Activated naive CD4-positive, alpha-beta T cell treated with Interleukin-2 at 50 U/mL for 16 hours (primary cell): ENCODE data around the gene TUBGCP2.

ENCODE experiments used
- DNase-seq: peaks from one replicate; pipeline ENCODE4 v3.0.0-alpha.2; 2020

The TUBGCP2 gene

DNA sequence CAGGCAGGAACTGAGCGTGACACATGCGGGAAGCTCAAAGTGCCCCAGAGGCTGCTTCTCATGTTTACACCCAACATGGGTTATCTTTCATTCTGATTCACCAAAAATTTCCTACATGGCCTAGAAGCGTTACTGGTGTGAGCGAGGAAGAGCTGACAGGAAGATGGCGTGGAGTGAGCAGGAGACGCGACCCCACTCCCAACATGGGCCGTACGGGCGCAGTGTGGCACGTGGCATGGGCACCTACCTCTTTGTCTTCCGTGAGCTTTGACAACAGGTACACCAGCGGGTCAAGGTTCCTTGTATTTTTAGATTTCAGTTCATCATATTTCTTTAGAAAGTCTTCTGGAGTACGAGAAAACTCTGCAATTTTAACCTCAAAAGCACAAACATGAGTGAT is 8.9 kb downstream of the TUBGCP2 start:
- DNase-seq = no peak

DNA sequence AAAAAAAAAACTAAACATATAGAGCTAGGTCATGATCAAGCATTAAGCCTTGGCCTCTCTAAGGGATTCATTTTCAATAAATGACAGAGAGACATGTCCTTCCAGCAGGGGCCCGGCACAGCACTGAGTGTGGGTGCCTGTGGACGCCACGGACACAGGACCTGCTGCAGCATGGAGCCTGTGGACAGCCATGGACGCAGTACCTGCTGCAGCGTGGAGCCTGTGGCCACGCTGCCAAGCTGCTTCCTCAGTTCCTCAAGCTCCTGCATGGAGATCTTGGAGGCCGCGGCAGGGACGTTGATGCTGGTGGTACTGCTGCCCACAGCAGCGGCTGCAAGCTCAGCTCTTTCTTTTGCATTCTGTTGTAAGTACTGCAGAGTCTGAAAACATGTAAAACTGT is 9.4 kb downstream of the TUBGCP2 start:
- no peak for DNase-seq

DNA sequence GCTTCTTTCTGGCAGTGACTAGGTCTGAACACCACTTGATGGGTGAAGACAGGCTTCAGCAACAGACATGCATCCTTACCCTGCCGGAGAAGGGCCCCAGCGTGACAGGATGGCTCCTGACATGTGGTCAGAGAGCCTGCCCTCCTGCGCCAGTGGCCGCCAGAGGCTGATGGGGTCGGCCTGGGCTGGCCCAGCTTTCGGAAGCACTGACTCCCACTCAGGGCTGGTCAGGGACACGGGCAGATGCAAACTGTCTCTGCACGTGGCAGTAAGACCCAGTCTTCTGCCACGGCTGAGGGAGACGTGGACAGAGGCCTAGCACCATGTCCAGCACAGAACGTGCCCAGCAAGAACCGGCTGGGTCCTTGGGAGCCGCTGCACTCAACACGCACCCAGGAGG is 10.2 kb downstream of the TUBGCP2 start:
- no peak for DNase-seq

DNA sequence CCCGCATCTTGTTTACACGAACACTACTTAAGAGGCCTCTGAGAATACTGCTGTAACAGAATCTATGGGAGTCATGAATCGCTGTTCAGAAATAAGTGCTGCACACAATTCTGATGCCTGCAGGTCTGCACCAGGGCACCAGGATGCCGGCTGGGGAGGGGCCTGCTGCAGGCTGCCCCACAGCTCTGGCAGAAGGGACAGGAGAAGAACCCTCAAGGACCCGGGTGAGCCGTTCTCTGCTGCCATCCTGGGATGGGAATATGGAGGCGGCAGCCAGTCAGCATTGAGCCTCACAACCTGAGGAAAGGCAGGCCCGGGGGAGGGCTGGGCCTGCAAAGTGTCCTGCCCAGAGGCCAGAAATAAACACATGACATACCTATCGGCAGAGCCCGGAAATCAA is 11.2 kb downstream of the TUBGCP2 start:
- DNase-seq = no peak

DNA sequence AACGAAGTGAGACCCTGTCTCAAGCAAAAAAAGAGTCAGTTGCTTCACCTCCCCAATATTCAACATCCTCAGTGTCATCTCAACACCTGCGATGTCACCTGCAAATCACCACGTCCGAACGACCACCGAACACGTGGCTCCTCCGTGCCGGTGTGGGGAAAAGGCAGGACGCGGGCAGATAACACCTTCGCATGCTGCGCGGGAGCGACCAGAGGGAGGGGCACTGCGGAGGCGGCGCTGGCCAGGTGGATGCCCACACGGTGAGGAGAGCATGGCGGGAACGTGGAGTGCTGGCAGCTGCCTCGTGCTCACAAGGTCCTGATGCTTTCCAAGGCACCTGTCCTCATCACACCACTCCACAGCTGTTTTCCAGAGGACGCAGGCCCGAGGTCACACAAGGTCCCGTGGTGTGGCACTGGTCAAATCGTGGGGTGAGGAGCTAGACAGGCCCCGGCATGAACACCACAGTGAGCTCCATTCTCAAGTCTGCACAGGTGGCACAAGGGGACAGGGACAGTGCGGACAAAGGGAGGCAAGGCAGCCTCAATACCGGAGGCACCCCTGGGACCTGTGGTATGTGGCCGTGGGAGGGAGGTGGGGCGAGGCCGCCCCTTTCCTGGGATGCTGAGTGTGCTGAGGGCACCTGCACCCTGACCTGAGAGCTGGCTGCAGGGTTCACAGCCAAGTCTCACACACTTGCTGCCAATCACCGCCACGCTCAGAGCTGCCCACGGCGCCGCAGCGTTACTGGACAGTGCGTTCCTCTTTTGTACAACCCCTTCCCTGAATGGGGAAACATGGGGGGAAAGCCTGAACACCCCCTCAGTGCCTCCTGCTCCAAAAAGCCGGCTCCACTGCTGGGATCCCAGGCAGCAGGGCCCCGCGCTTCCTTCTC is 13.0 kb downstream of the TUBGCP2 start:
- no peak for DNase-seq

DNA sequence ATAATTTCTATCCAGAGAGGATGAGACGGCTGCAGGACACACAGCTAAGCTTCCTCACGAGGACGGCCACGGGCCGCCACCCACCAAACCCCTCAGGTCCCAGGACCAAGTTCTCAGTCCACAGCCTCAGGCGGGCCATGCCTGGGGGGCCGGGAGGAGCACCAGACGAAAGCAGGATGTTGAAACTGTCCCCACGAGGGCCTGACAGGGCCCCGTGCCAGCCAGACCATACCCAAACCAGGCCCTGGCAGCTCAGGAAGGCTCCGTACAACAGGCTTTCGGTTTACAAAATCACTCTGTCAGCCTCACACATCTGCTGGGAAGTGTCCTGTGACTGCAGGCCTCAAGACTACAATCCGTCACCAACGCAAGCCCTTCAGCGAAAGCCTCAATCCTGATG is 14.5 kb downstream of the TUBGCP2 start:
- DNase-seq = no peak

DNA sequence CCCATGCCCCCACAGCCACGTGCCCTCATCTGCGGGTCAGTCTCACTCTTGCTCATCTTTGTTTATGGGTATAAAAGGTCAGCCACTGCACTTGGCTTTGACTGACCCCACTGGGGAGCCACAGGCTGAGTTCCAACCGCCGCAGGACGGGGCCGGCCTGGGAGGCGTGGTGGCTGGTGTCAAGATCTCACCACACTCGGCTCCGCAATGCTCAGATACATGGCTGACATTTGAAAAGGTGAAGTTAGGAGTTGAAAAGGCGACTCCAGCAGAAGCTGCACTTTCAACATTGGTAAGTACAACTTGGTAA is 14.9 kb downstream of the TUBGCP2 start:
- DNase-seq = no peak

DNA sequence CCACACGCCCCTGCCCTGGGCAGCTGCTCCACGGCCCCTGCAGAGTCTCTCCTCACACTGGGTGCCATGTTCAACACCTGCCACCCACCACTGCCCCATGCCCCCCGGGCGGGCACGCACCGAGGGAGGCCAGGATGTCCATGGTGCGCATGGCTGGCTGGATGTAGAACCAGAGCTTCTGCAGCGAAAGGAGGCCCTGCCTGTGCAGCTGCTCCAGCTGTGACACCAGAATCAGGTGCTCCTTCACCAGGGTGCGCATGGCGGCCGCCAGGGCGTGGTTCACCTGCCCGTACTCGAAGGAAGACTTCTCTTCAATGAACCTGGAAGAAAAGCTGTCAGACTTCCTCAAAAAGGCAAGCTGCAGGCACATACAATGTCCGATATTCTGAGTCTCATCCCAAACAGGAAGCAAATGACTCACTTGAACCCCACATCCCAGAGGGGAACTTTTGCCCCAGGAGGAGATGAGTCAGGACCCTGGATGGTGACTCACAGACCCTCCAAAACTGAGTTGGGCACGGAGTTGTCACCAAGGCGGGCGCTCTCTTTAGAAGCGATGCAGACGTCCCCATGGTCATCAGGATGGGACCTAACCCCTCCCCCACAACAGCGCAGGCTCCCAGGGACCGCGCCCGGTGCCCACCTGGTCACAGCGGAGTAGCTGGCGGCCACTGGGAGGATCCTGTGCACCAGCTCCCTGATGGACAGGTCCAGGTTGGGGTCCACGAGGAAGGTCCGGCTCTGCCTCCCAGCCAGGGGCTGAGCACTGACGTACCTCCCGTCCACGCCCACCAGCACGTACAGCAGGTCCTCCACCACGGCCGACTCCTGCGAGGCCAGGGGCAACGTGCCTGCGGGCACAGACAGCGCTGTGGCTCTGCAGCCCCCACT is 15.5 kb downstream of the TUBGCP2 start:
- no peak for DNase-seq

DNA sequence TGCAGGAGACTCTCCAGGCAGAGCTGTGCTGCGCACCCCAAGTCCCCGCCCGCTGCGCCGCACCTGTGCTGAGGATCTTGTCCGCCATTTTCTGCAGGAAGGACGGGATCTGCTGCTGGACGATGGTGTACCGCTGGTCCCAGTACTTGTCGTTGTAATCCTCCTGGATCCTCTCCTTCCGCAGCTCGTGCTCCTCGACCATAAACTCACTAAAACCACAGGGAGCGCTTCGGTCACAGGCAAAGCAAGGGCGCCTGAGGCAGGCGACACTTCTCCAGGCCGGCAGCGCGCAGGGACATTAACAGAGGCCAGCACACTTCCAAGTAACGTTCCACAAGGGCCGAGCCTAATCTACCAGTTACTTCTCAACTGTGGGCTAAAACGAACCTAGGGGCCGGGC is 18.9 kb downstream of the TUBGCP2 start:
- no peak for DNase-seq

DNA sequence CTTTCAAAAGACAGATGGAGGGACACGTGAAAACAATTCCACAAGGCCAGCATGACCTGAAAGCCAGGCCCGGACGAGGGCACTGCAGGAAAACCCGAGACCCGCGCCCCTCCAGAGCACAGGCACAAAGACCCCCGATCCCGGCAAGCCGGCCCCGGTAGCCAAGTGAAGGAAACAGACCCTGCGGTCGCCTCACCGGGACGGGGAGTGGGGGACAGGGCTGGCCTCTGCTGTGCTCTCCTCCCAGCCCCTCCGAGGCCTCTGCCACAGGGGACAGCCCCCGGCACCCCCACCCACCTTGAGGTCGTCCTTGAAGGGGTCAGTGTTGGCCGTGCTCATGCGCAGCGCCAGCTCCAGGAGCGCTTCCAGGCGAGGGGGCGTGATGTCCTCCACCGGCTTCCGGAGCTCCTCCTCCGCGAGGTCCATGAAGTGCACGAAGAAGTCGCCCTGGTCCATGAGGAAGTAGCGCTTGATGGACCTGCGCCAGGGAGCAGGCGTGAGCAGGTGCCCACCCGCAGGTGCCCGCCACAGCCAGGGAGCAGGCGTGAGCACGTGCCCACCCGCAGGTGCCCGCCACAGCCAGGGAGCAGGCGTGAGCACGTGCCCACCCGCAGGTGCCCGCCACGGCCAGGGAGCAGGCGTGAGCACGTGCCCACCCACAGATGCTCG is 20.7 kb downstream of the TUBGCP2 start:
- DNase-seq = no peak

DNA sequence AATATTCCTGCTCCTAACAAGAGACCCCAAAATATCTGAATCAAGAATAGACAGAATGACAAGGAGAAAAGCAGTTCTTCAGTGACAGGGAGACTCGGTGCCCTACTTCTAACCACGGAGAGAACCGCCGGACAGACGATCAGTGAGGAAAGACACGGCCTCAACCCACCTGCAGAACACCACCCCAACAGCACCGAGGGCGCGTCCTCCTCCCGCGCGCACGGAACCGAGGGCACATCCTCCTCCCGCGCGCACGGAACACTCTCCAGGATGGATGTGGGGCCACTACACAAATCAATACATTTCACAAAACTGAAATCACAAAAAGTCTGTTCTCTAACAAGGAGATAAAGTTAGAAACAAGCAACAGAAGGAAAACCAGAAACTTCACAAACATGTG is 22.3 kb downstream of the TUBGCP2 start:
- DNase-seq = no peak

DNA sequence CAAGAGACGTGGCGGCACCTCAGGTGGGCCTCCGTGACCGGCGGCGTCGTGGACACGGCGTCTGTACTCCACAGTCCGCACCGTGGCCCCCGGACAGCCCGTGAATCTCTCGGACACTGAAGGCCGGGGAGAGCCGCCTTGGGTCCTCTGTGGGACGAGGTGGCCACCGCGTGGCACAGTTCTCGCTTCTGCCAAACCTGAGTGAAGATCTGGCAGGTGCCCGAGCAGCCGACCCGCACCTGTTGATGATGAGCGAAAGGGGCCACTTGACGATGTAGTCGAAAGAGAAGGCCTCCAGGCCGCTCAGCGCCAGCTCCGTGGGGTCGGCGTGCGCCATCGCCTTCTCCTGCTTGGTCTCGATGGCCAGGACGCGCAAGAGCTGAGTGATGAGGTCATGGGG is 23.5 kb downstream of the TUBGCP2 start:
- DNase-seq = no peak

DNA sequence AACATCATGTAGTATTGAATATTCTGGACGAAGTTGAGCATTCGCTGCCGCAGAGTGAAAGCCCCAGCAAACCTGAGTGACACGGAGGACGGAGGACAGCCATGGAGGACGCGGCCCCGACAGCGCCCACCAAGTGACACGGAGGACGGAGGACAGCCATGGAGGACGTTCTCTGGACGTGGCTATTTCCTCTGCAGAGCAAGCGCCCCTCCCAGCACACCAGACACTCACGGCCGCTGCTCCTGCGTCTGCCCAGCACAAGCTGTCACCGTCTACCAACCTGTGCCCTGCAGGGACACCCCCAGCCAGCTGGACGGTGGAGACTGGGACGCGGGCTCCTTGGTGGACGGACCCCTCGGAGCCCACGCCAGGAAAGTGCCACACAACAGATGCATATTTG is 24.7 kb downstream of the TUBGCP2 start:
- DNase-seq = no peak

DNA sequence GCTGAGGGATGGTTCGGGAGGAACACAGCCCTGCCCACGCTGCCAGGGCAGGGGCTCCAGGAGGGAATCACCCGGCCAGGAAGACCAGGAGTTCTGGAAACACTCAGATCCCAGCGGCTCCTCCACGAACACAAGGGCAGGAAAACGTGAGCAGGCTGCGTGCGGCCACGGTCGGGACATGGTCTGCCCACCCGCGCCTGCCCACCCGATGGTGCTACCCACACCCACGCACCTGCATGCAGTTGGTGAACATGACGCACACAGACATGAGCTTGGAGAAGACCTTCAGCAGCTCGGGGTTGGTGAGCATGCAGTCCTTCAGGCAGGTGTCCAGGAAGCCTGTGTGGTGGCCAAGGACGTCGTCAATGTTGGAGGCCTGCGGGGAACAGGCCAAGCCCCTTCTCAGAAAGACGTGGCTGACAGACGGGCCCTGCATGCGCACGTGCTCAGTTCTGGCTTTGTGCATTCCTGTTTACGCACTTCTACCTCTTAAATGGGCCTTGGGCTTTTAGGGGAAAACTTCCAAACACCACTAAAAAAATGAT is 25.8 kb downstream of the TUBGCP2 start:
- DNase-seq = no peak

DNA sequence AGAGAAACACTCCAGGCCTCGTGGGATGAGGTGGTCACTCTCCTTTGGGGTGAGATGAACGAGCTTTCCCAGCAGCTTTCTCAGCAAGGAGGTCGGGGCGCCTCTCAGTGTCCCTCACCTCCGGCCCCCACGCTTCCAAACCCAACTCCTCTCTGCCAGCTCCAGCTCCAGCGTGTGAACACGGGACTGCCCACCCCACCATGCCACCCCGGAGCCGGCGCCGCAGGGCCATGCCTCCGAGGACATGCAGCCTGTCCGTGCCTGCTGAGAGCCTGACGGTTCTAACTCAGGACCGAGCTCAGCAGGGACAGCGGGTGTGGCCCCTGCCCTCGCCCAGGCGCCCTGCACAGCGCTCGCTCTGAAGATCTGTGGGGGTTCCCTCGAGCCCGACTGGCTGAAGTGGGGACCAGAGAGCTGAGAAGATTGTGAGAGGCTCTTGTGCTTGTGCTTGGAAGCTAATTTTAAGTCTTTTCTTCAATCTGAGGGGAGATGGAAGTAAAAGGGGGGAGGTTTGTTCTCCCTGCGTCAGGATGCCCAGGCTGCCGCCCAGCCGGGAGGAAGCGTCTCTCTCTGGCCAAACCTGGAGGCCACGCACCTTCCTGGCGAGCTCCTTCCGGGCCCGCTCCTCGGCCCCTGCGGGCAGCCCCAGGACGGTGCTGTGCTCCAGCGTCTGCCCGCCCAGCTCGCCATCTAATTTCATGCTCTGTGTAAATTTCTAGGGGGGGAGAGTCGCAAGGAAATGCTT is 26.9 kb downstream of the TUBGCP2 start:
- DNase-seq = no peak

DNA sequence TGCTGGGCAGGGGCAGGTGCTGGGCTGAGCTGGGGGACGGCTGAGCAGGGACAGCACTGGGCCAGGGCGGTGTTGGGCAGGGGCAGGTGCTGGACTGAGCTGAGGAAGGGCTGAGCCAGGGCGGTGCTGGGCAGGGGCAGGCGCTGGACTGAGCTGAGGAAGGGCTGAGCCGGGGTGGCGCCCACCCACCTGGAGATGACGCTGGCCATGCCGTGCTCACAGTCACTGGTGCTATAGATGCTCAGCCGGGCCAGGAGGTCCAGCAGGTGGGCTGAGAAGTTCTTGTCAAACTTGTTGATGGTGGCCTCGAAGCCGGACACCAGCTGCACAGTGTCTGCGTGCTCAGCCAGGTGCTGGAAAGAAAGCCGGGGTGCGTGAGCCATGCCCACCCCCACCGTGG is 27.6 kb downstream of the TUBGCP2 start:
- no peak for DNase-seq

DNA sequence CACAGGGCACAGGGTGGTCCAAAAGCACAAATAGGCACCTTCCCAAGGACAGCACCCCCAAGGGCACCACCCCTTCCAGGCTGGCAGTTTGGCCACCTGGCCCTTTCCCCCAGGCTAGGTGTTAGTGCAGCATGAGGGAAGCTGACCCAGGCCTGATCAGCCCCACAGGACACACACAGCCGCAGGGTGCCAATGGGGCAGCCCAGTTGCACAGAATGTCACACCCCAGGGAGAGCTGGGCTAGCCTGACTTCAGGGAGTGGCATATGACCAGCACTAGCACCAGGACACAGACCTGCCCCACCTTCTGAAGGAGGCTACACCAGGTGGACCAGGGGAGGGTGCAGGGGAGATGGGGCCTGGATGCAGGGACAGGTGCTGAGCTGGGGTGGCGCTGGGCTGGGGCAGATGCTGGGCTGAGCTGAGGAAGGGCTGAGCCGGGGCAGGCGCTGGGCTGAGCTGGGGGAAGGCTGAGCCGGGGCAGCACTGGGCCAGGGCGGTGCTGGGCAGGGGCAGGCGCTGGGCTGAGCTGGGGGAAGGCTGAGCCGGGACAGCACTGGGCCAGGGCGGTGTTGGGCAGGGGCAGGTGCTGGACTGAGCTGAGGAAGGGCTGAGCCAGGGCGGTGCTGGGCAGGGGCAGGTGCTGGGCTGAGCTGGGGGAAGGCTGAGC is 28.1 kb downstream of the TUBGCP2 start:
- DNase-seq = no peak

DNA sequence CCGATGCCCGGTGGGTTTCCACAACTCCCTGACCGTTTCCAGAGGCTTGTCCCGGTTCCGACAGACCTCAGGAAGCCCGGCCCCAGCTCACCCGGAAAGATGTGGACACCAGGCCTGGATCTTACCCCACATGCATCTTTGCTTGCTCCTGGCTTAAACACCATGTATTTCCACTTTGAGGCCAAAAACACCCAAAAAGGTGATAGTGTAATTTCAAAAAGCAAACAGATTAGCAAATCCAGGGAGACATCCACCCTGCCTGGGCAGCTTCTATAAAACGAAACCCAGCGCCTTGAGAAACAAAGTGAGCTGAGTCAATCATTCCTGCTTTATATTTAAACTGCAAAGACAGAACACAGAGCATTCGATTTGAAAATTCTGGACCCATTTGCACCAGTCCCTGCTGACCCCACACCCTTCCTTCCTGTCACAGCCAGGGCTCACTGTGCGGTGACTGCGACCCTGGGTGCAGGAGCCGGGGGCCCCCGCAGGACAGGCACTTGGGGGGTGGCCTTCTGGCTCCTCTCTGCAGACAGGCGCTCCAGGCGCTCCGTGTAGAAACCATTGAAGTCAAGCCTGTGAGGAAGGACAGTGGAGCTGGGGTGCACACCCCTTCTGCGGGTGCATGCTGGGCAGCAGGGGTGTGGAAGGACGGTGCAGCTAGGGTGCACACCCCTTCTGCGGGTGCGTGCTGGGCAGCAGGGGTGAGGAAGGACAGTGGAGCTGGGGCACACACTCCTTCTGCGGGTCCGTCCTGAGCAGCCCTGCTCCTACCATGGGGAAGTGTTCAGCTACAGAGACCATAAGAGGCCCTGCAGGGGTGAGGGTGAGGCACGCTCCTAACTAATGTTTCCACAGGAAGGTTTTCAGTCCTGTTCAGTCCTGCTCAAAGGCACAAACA is 29.1 kb downstream of the TUBGCP2 start:
- no peak for DNase-seq

DNA sequence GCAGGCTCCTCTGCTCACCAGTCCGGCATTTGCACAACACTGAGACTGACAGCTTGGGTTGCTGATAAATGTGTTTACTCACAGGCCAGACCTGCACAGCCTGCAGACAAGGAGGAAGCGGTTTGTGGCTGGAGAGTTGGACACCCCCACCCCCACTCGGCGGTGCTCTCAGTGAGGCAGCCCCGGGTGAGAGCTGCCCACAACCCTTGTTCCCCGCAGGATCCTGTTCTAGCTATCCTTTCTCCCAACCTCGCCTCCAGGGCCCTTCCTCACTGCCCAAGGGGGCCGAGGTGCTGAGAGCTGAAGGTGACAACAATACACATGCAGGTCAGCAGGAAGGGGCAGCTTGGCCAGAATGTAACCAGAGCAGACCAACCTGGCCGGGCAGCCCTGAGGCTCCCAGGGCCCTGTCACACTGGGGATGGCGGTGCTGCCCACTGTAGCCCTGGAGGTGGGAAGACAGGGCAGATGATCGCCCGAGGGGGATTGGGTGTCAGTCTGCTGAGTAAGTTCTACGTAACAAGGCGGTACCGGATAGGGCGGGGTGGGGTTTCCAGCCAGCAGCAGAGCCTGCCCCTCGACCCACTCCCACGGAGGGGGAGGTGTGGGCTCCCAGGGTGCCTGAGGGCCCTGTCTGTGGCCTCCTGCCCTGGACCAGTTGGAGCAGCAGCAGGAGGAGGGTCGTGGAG is 30.0 kb downstream of the TUBGCP2 start:
- DNase-seq = peak; percentile 64

DNA sequence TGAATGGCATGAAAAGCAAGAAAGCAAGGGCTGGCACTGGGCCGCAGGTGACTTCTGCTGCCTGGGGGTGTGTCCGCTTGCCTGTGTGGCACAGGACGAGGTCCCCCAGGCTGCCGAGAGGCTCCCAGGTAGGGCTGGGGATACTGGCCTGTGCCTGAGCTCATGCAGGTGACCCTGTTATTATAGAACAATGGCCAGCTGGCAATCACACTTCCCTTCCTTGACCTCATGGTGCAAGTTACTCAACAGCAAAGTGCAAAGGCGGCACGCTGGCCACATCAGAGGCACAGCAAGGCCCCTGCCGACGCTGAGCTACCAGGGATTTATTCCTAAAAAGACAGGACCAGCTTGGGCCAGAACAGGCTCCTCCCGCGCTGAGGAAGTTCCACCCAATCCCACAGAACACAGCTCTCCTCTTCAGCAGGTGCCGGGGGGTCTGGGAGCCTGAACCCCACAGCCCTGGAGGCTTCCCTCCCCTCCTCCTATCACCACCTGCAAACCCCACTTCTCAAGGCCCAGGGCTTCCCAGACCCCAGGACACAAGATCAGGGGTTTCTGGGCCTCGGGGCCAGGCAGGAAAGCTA is 30.6 kb downstream of the TUBGCP2 start:
- DNase-seq = no peak
